SK-N-MC (cell line): ENCODE measurements around the gene IRGM.

Experiments
- EZH2 ChIP-seq: fragments of 200-600 bp; sonication (generic); IDR thresholded peaks from one replicate; pipeline ENCODE4 v1.6.1; 2017; ENCODE audit warnings: antibody characterized with exemption
- POLR2AphosphoS5 ChIP-seq: IDR thresholded peaks from 2 replicates; pipeline ENCODE4 v1.6.1; 2012; ENCODE audit warnings: mild to moderate bottlenecking, low read depth, low read length, borderline replicate concordance

GRCh38 chr5:150879358-150879757 is 33.0 kb downstream of the IRGM start:
- TF ChIP-seq EZH2 (no peak), POLR2AphosphoS5 (no peak)
